ENCODE results near the gene KDELR3.
A peak's percentile ranks its signal among the peaks of the same experiment; 100 is the strongest.

The KDELR3 gene

GRCh38 chr22:38467904-38468442, at the start of gene KDELR3:
Gene KDELR3 (plus strand): TSS chr22:38468096. CDS start chr22:38468234, 138 bp downstream.
- peak in 1 of 2 donors; percentile 44 for DNase-seq (ENCODE audit: low read depth in 1 of 2, low spot score in 1 of 2)

GRCh38 chr22:38418589-38418988, 49.3 kb upstream of the KDELR3 start:
- no peak for DNase-seq (ENCODE audit: low read depth in 1 of 2, low spot score in 1 of 2)

DNA sequence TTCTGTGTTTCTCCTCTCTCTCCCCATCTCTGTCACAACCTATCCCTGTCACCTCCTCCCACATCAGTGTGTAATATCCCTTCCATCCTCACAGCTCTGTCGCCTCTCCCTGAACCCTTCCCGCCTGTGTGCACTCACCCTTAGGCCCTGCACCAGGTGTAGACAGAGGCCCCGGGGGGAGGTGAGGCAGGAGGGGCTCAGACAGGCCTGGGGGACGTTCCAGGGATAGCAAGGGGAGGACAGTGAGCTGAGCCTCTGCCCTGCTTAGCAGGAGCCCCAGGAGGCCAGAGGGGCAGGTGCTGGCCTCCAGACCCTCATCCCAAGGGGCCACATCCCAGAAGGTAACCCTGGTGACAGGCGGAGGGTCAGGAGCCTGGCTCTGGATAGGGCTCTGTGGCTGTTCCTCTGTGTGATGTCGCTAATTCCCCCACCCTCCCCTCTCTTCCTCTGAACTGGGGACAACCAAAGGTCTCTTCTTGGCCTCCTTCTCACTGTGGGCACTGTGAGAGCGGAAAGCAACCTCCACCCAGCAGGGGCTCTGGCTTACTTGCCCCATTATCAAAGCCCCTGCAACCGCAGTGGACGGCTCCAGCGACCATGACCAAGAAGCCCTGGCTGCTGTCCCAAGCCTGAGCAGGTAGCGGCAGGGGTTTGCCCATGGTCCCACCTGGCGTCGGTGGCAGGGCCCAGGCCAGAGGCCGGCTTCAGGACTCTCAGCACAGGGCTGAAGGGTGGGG, 48.6 kb upstream of the KDELR3 start:
- DNase-seq (ENCODE audit: low read depth in 1 of 2, low spot score in 1 of 2) = no peak

DNA sequence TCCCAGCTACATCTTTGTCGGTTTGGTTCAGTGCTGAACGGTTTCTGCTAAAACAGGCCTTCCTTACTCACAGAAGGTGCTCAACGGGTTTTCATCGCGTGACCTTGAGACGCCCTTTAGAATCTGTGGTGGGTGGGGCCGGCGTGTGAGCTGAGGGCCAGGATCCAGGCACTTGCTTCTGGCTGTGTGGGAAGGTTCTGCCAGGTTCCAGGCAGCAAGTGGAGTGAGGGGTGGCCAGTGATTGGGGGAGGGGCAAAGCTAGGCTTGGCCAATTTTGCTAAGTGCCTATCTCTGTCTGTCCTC, 48.1 kb upstream of the KDELR3 start:
- no peak for DNase-seq (ENCODE audit: low read depth in 1 of 2, low spot score in 1 of 2)

- DNase-seq (ENCODE audit: low read depth in 1 of 2, low spot score in 1 of 2) = no peak
These were observed 47.2 kb upstream of the KDELR3 start for GRCh38 chr22:38420734-38421133.

- DNase-seq (ENCODE audit: low read depth in 1 of 2, low spot score in 1 of 2) = no peak
These were observed 45.0 kb upstream of the KDELR3 start for GRCh38 chr22:38422611-38423511.

DNA sequence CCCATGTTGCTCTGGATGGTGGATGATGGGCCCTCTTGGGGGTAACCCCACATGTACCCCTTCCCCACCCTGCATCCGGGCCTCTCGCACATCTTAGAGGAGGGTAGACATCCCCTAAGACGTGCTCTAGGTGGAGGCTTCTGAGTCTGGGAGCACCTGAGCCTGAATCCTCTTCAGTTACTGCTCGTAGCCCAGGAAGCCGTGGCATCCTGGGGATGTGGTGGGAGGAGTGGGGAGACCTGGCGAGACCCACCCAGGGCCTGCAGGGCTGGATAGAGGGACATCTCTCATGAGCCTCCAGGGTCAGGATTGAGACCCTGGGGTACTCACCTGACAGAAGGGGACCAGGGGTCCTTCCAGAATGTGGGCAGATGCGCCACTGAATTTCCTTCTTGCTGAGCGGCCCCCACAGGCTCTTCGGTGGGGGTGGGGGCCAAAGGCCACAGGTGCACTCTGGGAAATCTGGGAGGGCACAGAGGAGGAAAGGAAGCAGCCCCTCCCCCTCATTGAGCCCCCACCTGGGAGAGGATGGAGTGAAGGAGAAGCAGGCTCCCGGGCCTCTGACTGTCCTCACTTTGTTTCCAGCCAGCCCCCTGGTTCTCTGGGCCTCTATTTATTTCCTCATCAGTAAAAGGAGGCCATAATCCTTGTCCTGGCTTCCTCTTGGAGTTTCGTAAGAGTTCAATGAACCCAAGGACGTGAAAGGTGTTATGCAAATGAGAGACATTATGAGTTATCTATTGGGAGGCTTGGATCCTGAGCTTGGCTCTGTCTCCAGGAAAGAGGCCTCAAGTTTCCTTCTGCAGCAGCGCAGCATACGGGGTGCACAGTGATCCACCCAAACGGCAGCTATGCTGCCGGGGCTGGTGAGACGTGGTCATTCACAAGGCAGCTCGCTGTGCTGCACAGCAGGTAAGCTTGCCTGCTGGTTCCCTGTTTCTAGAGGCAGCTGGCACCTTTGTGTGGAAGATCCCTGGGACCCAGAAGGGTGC, 44.1 kb upstream of the KDELR3 start:
- DNase-seq (ENCODE audit: low read depth in 1 of 2, low spot score in 1 of 2) = no peak

DNA sequence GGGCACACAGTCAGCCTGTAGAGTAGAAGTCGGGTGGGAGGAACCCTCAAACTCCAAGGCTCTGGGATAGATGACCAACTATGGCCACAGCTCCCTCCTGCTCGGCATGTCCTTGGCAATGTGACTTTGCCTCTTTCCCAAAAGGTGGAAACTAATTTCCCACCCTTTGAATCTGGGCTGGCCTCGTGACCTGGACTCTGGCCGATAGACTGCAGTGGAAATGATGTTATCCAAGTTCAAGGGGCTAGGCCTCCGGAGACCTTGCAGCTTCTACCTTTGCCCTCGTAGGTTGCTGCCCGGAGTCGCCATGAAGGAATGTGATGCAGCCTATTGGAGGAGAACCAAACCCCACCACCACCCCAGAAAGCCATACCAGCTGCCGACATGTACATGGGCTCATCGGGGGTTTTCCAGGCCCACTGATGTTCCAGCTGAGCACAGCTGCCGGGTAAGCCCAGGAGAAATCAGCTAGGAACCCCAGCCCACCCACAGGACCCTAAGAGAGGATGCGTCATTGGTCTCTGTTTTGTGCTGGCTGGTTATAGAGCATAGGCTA, 43.3 kb upstream of the KDELR3 start:
- DNase-seq (ENCODE audit: low read depth in 1 of 2, low spot score in 1 of 2) = no peak

- no peak for DNase-seq (ENCODE audit: low read depth in 1 of 2, low spot score in 1 of 2)
These were observed 41.3 kb upstream of the KDELR3 start for GRCh38 chr22:38426628-38427027.

DNA sequence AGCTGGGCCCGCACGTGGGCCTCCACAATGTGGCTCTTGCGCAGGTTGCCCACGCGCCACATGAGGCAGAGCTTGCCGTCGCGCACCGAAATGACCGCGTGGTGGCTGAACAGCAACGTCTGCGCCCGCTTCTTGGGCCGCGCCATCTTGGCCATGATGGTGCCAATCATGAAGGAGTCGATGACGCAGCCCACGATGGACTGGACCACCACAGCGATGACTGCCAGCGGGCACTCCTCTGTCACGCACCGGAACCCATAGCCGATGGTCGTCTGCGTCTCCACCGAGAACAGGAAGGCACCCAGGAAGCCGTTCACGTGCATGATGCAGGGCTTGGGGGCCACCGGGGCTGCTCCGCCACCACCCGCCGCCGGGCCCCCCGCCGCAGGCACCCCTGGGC, 40.4 kb upstream of the KDELR3 start:
- no peak for DNase-seq (ENCODE audit: low read depth in 1 of 2, low spot score in 1 of 2)

- no peak for DNase-seq (ENCODE audit: low read depth in 1 of 2, low spot score in 1 of 2)
These were observed 40.0 kb upstream of the KDELR3 start for GRCh38 chr22:38427940-38428339.

DNA sequence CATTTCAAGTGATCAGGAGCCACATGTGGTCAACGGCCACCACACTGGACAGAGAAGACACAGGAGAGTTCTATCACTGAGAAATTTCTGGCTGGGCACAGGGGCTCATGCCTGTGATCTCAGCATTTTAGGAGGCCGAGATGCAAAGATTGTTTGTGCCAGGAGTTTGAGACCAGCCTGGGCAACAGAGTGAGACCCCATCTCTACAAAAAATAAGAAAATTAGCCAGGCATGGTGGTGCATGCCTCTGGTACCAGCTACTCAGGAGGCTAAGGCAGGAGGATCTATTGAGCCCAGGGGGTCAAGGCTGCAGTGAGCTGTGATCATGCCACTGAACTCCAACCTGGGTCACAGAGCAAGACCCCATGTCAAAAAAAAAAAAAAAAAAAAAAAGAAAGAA, 39.2 kb upstream of the KDELR3 start:
- no peak for DNase-seq (ENCODE audit: low read depth in 1 of 2, low spot score in 1 of 2)

DNA sequence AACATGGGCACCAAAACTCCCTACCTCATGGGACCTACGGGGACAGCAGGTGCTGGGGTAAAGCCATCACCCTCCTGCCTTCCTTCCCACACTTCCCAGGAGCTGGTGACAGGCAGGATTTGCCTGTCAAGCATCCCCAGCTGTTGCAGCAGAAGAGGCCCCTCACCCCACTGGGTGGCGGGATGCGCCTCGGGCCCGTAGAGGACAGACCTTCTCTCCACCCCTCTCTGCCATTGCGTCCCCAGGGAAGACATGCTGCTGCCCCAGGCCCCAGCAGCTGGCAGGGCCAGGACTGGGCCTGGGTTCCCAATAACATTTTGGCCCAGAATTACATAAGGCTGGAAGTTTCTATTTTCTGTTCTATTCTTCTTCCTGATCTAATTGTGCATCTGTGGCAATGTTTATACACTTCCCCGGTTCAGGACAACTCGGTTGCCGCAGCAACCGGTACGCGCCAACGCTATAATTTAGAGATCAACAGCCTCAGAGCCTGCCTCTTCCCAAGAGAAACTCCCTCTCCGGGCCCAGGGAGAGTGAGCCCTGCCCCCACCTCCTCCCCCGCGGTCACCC, 38.3 kb upstream of the KDELR3 start:
- DNase-seq (ENCODE audit: low read depth in 1 of 2, low spot score in 1 of 2) = no peak

GRCh38 chr22:38431266-38432010, 36.5 kb upstream of the KDELR3 start:
- no peak for DNase-seq (ENCODE audit: low read depth in 1 of 2, low spot score in 1 of 2)

DNA sequence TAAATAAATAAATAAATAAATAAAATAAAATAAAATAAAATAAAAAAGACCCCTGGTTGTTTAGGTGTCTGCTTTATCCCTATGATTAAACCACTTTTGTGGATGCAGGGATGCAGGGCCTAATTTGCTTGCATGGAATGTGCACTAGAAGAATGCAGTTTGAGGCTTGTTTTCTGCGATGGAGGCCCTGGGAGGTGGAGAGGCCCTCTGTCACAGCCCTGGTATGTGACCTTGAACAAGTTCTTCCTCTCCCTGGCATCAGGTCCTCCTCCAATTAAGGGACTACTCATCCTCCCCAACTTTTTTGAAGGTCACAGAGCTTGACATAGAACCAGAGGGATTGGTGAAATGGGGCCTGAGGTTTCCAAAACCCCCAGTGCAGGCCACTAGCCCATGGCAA, 35.6 kb upstream of the KDELR3 start:
- no peak for DNase-seq (ENCODE audit: low read depth in 1 of 2, low spot score in 1 of 2)

- no peak for DNase-seq (ENCODE audit: low read depth in 1 of 2, low spot score in 1 of 2)
These were observed 34.0 kb upstream of the KDELR3 start for GRCh38 chr22:38433871-38434270.

DNA sequence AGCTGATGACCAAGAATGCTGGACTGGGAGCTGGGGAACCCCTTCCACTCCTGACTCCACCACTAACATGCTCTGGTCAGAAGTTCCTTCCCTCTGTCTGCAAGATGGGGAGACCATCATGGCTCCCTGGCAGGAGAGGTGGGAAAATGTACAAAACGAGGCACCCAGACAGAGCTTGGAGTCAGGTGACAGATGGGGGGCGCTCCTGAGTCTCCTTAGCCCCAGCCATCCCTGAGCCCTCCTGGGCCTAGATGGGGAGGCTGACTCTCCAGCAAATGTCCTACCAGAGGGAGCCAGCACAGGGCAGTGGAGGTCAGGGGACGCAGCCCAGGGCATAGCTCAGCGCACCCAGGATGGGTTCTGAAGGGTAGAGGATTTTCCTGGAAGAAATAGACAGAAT, 32.9 kb upstream of the KDELR3 start:
- no peak for DNase-seq (ENCODE audit: low read depth in 1 of 2, low spot score in 1 of 2)

GRCh38 chr22:38435965-38436364, 31.9 kb upstream of the KDELR3 start:
- DNase-seq (ENCODE audit: low read depth in 1 of 2, low spot score in 1 of 2) = no peak

DNA sequence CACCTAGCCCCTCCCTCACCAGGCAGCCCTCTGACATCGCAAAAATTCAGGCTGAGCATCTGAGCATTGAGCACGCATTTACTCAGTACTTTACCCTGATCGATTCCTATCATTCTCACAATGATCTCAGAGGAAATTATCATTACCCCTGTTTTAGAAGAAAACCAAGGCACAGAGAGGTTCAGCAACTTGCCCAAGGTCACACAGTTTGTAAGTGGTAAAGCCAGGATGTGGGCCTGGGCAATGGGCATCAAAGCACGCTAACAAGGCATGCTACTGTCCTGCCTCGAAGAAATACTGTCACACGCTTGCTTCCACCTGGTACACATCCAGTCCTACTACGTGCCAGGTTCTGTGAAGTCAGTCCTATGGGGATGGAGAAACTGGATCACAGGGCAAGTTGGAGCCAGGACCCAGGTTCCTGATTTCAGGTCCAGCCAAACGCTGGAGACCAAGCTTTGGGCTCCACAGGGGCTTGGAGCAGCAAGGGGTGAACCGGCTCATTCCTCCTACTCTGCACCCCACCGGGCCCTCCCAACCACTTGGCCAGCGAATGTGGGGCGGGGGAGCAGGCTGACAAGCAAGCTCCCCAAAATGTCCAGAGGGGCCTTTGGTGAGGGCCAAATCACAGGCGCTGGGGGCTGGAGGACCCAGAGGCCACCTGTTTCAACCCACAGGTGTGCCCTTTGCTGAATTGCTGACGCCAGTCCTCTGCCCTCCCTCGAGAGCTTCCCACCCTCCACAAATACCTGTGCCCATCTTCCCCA, 31.1 kb upstream of the KDELR3 start:
- no peak for DNase-seq (ENCODE audit: low read depth in 1 of 2, low spot score in 1 of 2)

Measured in stimulated activated CD4-positive, alpha-beta T cell treated with anti-CD3 and anti-CD28 coated beads, Interleukin-15, amount 100 ng/mL, for 1 hour (primary cell).